GM18867 (cell line): Measurements from ENCODE around the gene EML4.
"Not testable (repeated sequence)": the region's sequence is repeated elsewhere in the genome, so short reads cannot be mapped to it uniquely, and the experiment has no call there.

Experiments
- ATAC-seq: cut with Tn5 transposase; IDR thresholded peaks from one replicate; pipeline ENCODE4 v1.9.1; 2021; ENCODE audit warnings: mild to moderate bottlenecking, moderate library complexity; ENCODE audit not compliant: unreplicated experiment

The EML4 gene

GRCh38 chr2:42170619-42171395, 1.7 kb downstream of the EML4 start:
- no peak for ATAC-seq

GRCh38 chr2:42171396-42171980, 2.3 kb downstream of the EML4 start:
- ATAC-seq, result peak; percentile 38

GRCh38 chr2:42172020-42172419, 2.9 kb downstream of the EML4 start:
- no peak for ATAC-seq

GRCh38 chr2:42172566-42172965, 3.4 kb downstream of the EML4 start:
- no peak for ATAC-seq

GRCh38 chr2:42173467-42173866, 4.3 kb downstream of the EML4 start:
- ATAC-seq, result not testable (repeated sequence)

- no peak for ATAC-seq
These were observed 8.0 kb downstream of the EML4 start for GRCh38 chr2:42176992-42177738.

GRCh38 chr2:42178335-42178734, 9.2 kb downstream of the EML4 start:
- no peak for ATAC-seq

- ATAC-seq, result no peak
These were observed 11.1 kb downstream of the EML4 start for GRCh38 chr2:42180300-42180699.

GRCh38 chr2:42182654-42183308, 13.6 kb downstream of the EML4 start:
- no peak for ATAC-seq

- no peak for ATAC-seq
These were observed 14.6 kb downstream of the EML4 start for GRCh38 chr2:42183775-42184174.

GRCh38 chr2:42184346-42184745, 15.2 kb downstream of the EML4 start:
- no peak for ATAC-seq

- ATAC-seq, result no peak
These were observed 16.2 kb downstream of the EML4 start for GRCh38 chr2:42185220-42185921.

GRCh38 chr2:42186366-42186765, 17.2 kb downstream of the EML4 start:
- no peak for ATAC-seq

GRCh38 chr2:42186945-42187632, 17.9 kb downstream of the EML4 start:
- ATAC-seq, result no peak

GRCh38 chr2:42187886-42188285, 18.7 kb downstream of the EML4 start:
- ATAC-seq, result no peak

GRCh38 chr2:42189235-42189566, 20.0 kb downstream of the EML4 start:
- ATAC-seq, result no peak

GRCh38 chr2:42190191-42190590, 21.0 kb downstream of the EML4 start:
- no peak for ATAC-seq

GRCh38 chr2:42191285-42192009, 22.3 kb downstream of the EML4 start:
- no peak for ATAC-seq

GRCh38 chr2:42192010-42192373, 22.8 kb downstream of the EML4 start:
- no peak for ATAC-seq
